CD4-positive, alpha-beta T cell treated with Interleukin-10 for 1 hour (primary cell): ENCODE data around the gene MAPKAP1.

Experiments
- DNase-seq: peaks from one replicate; pipeline ENCODE4 v3.0.0-alpha.2; 2020

The MAPKAP1 gene

GRCh38 chr9:125426926-125427325, 280.1 kb downstream of the MAPKAP1 start:
- DNase-seq, result no peak

GRCh38 chr9:125425901-125426515, 281.0 kb downstream of the MAPKAP1 start:
- DNase-seq, result no peak

- DNase-seq, result no peak
Observed at GRCh38 chr9:125425170-125425897, 281.7 kb downstream of the MAPKAP1 start.

GRCh38 chr9:125423964-125424363, 283.0 kb downstream of the MAPKAP1 start:
- no peak for DNase-seq

GRCh38 chr9:125422853-125423252, 284.2 kb downstream of the MAPKAP1 start:
- no peak for DNase-seq

GRCh38 chr9:125421591-125422181, 285.3 kb downstream of the MAPKAP1 start:
- DNase-seq, result no peak

- DNase-seq, result no peak
Observed at GRCh38 chr9:125421166-125421565, 285.8 kb downstream of the MAPKAP1 start.

- DNase-seq, result no peak
Observed at GRCh38 chr9:125418404-125418803, 288.6 kb downstream of the MAPKAP1 start.

GRCh38 chr9:125416517-125416916, 290.5 kb downstream of the MAPKAP1 start:
- no peak for DNase-seq

GRCh38 chr9:125415583-125416460, 291.2 kb downstream of the MAPKAP1 start:
- no peak for DNase-seq

- no peak for DNase-seq
Observed at GRCh38 chr9:125413579-125413978, 293.4 kb downstream of the MAPKAP1 start.

GRCh38 chr9:125412166-125412565, 294.8 kb downstream of the MAPKAP1 start:
- DNase-seq, result no peak

GRCh38 chr9:125411171-125411756, 295.7 kb downstream of the MAPKAP1 start:
- no peak for DNase-seq

- no peak for DNase-seq
Observed at GRCh38 chr9:125410522-125410894, 296.5 kb downstream of the MAPKAP1 start.

GRCh38 chr9:125409637-125410521, 297.1 kb downstream of the MAPKAP1 start:
- DNase-seq, result peak; percentile 62

- no peak for DNase-seq
Observed at GRCh38 chr9:125409217-125409636, 297.8 kb downstream of the MAPKAP1 start.

- DNase-seq, result peak; percentile 70
Observed at GRCh38 chr9:125407974-125408900, 298.8 kb downstream of the MAPKAP1 start.

- DNase-seq, result no peak
Observed at GRCh38 chr9:125407432-125407973, 299.5 kb downstream of the MAPKAP1 start.

- no peak for DNase-seq
Observed at GRCh38 chr9:125406810-125407087, 300.3 kb downstream of the MAPKAP1 start.
